ENCODE measurements around the gene KRT39. TPM values are rescaled to one million over a fixed set of nuclear protein-coding genes. Genes with fewer than 3 reads are reported as not detected.
A peak's percentile ranks its signal among the peaks of the same experiment; 100 is the strongest.
"Not testable (repeated sequence)": the region's sequence is repeated elsewhere in the genome, so short reads cannot be mapped to it uniquely, and the experiment has no call there.

The KRT39 gene
- total RNA-seq, 1 experiment from 2014 or later: not detected

DNA sequence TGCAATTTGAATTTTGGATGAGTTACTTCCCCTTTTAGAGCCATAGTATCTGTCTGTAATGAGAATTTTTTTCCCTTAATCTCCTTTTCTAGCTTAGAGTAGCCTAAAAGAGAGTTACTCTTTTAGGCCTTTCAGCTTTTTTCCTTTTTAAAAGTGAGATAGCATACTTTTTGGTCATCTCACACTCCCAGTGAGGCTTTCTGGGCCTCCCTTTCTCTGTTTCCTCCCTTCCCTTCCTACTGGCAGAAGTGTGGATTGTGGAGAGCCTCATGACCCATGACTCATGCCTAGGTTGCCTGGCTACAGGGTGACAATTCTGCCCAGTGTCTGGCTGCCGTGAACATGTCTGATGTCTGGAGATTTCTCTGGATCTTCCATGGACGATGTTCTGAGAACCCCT lies 44.5 kb downstream of the KRT39 start:
- peak; percentile 67 for DNase-seq
- H3F3A ChIP-seq (ENCODE audit: low read length, unreplicated experiment): no peaks in the 10 kb centered on the region
- H3K4me1 ChIP-seq (ENCODE audit: insufficient read depth, low read length): peaks cover 9% of the 10 kb centered on the region
- ATAC-seq: peak; percentile 93
- H3K79me2 ChIP-seq (ENCODE audit: low read length): no peaks in the 10 kb centered on the region
- H3K36me3 ChIP-seq (ENCODE audit: low read depth, low read length): no peaks in the 10 kb centered on the region
- POLR2A ChIA-PET (ENCODE audit: unreplicated experiment): interaction anchor here (0.6 kb wide), 1 partner anchor 766 kb away, joined by 3 read pairs; no protein-coding TSS in a partner anchor
- no peaks in the 10 kb centered on the region for H3K9me3 ChIP-seq (ENCODE audit: low read length)
- H2AFZ ChIP-seq (ENCODE audit: low read length): peak overlapping the region; percentile 46; the same call in 1 of the 2 replicates
- H3K4me2 ChIP-seq (ENCODE audit: low read length): peak overlapping the region; percentile 19; the same call in 1 of the 2 replicates
- H3K27ac ChIP-seq (ENCODE audit: low read length): peak overlapping the region; percentile 54
- TF ChIP-seq EZH2 (IDR thresholded peaks at IDR 0.05; ENCODE audit: low read length, unreplicated experiment) (no peak), EZH2phosphoT487 (IDR thresholded peaks at IDR 0.05; ENCODE audit: borderline replicate concordance, low read length) (no peak)
- TF ChIP-seq, protein P1, sequence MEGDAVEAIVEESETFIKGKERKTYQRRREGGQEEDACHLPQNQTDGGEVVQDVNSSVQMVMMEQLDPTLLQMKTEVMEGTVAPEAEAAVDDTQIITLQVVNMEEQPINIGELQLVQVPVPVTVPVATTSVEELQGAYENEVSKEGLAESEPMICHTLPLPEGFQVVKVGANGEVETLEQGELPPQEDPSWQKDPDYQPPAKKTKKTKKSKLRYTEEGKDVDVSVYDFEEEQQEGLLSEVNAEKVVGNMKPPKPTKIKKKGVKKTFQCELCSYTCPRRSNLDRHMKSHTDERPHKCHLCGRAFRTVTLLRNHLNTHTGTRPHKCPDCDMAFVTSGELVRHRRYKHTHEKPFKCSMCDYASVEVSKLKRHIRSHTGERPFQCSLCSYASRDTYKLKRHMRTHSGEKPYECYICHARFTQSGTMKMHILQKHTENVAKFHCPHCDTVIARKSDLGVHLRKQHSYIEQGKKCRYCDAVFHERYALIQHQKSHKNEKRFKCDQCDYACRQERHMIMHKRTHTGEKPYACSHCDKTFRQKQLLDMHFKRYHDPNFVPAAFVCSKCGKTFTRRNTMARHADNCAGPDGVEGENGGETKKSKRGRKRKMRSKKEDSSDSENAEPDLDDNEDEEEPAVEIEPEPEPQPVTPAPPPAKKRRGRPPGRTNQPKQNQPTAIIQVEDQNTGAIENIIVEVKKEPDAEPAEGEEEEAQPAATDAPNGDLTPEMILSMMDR (conservative IDR thresholded peaks at IDR 0.05; ENCODE audit: low read depth, low read length): no peak
- H3K4me3 ChIP-seq (ENCODE audit: low read length): no peak overlapping the region
- H3K9ac ChIP-seq (ENCODE audit: low read length): peak overlapping the region; percentile 21; the same call in 1 of the 2 replicates
- no TSS peak for BruUV-seq (replicated peaks)
- CTCF ChIA-PET: no interaction called here
- H3K9me2 ChIP-seq (replicated peaks; ENCODE audit: low read length): no peaks in the 10 kb centered on the region
- no peaks in the 10 kb centered on the region for H4K20me1 ChIP-seq (ENCODE audit: low read length)
- no peaks in the 10 kb centered on the region for H3K27me3 ChIP-seq (ENCODE audit: low read length)
- intact Hi-C loops (cut with micrococcal nuclease): no loop called here

DNA sequence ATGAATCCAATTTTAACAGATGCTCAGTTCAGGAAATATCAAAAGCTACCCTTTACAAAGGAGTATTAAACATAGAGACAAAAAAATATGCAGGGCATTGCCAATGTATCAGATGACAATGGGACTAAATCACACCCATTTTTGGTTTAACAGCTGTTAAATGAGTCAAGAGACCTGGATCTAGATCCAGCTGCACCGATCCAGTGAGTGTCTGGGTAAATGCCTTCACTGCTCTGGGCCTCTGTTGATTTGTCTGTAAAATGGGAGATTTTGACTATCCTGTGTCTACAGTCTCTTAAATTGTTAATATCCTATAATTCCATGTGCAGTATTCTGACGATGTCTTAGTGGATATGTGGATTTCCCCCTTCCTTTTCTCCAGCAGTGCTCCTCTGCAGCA lies 45.7 kb downstream of the KRT39 start:
- BruUV-seq (replicated peaks): no TSS peak
- Histone ChIP-seq H4K20me1 (ENCODE audit: low read length) (no peaks in the 10 kb centered on the region), H3K27me3 (ENCODE audit: low read length) (no peaks in the 10 kb centered on the region), H3K9ac (ENCODE audit: low read length) (no peak overlapping the region), H3K4me2 (ENCODE audit: low read length) (no peak overlapping the region), H3K4me1 (ENCODE audit: insufficient read depth, low read length) (peaks cover 16% of the 10 kb centered on the region), H3F3A (ENCODE audit: low read length, unreplicated experiment) (peaks cover under 1% of the 10 kb centered on the region), H3K27ac (ENCODE audit: low read length) (no peak overlapping the region), H3K36me3 (ENCODE audit: low read depth, low read length) (no peaks in the 10 kb centered on the region), H2AFZ (ENCODE audit: low read length) (no peak overlapping the region), H3K9me2 (replicated peaks; ENCODE audit: low read length) (no peaks in the 10 kb centered on the region), H3K79me2 (ENCODE audit: low read length) (no peaks in the 10 kb centered on the region), H3K9me3 (ENCODE audit: low read length) (no peaks in the 10 kb centered on the region), H3K4me3 (ENCODE audit: low read length) (no peak overlapping the region)
- ATAC-seq (no peak), DNase-seq (peak; percentile 45)
- intact Hi-C loops (cut with micrococcal nuclease): no loop called here
- TF ChIP-seq EZH2phosphoT487 (IDR thresholded peaks at IDR 0.05; ENCODE audit: borderline replicate concordance, low read length) (no peak), EZH2 (IDR thresholded peaks at IDR 0.05; ENCODE audit: low read length, unreplicated experiment) (no peak)
- TF ChIP-seq, protein P1 (conservative IDR thresholded peaks at IDR 0.05; ENCODE audit: low read depth, low read length): no peak
- ChIA-PET POLR2A (ENCODE audit: unreplicated experiment) (no interaction called here), CTCF (no interaction called here)

GRCh38 chr17:40917116-40917515 lies 49.6 kb downstream of the KRT39 start:
- H3K27me3 ChIP-seq (ENCODE audit: low read length); ATAC-seq; H3K4me2 ChIP-seq (ENCODE audit: low read length); H3K36me3 ChIP-seq (ENCODE audit: low read depth, low read length); H4K20me1 ChIP-seq (ENCODE audit: low read length); CTCF ChIA-PET; H3K9me2 ChIP-seq (replicated peaks; ENCODE audit: low read length); DNase-seq; H3K9me3 ChIP-seq (ENCODE audit: low read length); H3K9ac ChIP-seq (ENCODE audit: low read length); H3K79me2 ChIP-seq (ENCODE audit: low read length); H3K4me3 ChIP-seq (ENCODE audit: low read length); H3F3A ChIP-seq (ENCODE audit: low read length, unreplicated experiment); BruUV-seq (replicated peaks); H2AFZ ChIP-seq (ENCODE audit: low read length): not testable (repeated sequence)
- POLR2A ChIA-PET (ENCODE audit: unreplicated experiment): interaction anchor here (0.6 kb wide), 1 partner anchor 224 kb away, joined by 6 read pairs; no protein-coding TSS in a partner anchor
- H3K4me1 ChIP-seq (ENCODE audit: insufficient read depth, low read length): peaks cover 45% of the 10 kb centered on the region
- intact Hi-C loops (cut with micrococcal nuclease): loop anchor here (10.0 kb wide), 2 partner anchors 88 to 298 kb away; partner anchors contain the start of gene KRTAP3-1
- peak overlapping the region; percentile 8; the same call in 1 of the 2 replicates for H3K27ac ChIP-seq (ENCODE audit: low read length)
